HCT116 (cell line): Measurements from ENCODE around the gene GGNBP2. TPM values are rescaled to one million over a fixed set of nuclear protein-coding genes. Genes with fewer than 3 reads are reported as not detected.

Experiments used
- ATAC-seq: fragments of 200-7000 bp; cut with Tn5 transposase; 2 replicates; pipeline ENCODE4 v1.9.1; 2020; ENCODE audit warnings: mild to moderate bottlenecking, moderate library complexity
- BruUV-seq: library from RNA; stranded (reverse); fragments of 400-500 nt; replicated peaks from 2 replicates; lab custom pipeline; 2021; lab: Mats Ljungman, UMichigan
- CTCF ChIA-PET: fragments of 300-600 bp; sonication (Branson Sonifier 250); formaldehyde crosslinking; loops from one replicate; lab custom pipeline; 2021; ENCODE audit warnings: antibody characterized with exemption; lab: Charles Lee
- POLR2A ChIA-PET: fragments of 300-600, 350-600 bp; sonication (Branson Sonifier 250); formaldehyde crosslinking; loops from one replicate; lab custom pipeline; 2021; ENCODE audit warnings: antibody characterized with exemption; lab: Charles Lee
- RAD21 ChIA-PET, 2 experiments: fragments of 300-600 bp; sonication (Branson Sonifier 250); formaldehyde crosslinking; loops; one replicate each; lab custom pipeline; 2023; ENCODE audit warnings: low total read pairs in 2 of 2; ENCODE audit not compliant: uncharacterized antibody in 2 of 2, unreplicated experiment in 2 of 2, low non-redundant PET in 1 of 2; lab: Charles Lee
- DNase-seq: peaks from one replicate; pipeline ENCODE4 v3.0.0-alpha.2; 2010; ENCODE audit warnings: low read depth, low spot score
- H2AFZ ChIP-seq: fragments of 200-600 bp; shearing (Covaris generic), sonication (generic); 2 replicates; pipeline ENCODE4 v1.6.1; 2017; ENCODE audit warnings: low read depth, mixed run types, mixed read lengths, antibody characterized with exemption, low read length; ENCODE audit not compliant: poor library complexity, severe bottlenecking
- H3K27ac ChIP-seq: 2 replicates; pipeline ENCODE4 v1.5.1; 2012; ENCODE audit warnings: low read depth, low read length
- H3K27me3 ChIP-seq: fragments of 200-600 bp; sonication (generic); 2 replicates; pipeline ENCODE4 v1.6.1; 2016; ENCODE audit warnings: mixed run types, low read length, mixed read lengths; ENCODE audit not compliant: insufficient read depth
- H3K36me3 ChIP-seq, 2 experiments: fragments of 200-500 bp in 1 of 2; fragments of 200-600 bp in 1 of 2; sonication (Bioruptor generic) in 1 of 2; sonication (generic) in 1 of 2; 2 replicates each; pipeline versions ENCODE4 v1.5.1 to v1.6.1; 2014 to 2016; ENCODE audit warnings: low read length in 2 of 2, inconsistent platforms in 1 of 2, mixed read lengths in 1 of 2, mixed run types in 1 of 2; ENCODE audit not compliant: insufficient read depth in 2 of 2, control insufficient read depth in 1 of 2
- H3K4me1 ChIP-seq, 2 experiments: fragments of 200-600 bp in 1 of 2; sonication (generic) in 1 of 2; 2 replicates each; pipeline versions ENCODE4 v1.5.1 to v1.6.1; 2012 to 2017; ENCODE audit warnings: low read length in 2 of 2, inconsistent platforms in 1 of 2, mild to moderate bottlenecking in 1 of 2, mixed read lengths in 1 of 2, mixed run types in 1 of 2, moderate library complexity in 1 of 2; ENCODE audit not compliant: insufficient read depth in 2 of 2, control insufficient read depth in 1 of 2
- H3K4me2 ChIP-seq: fragments of 200-600 bp; sonication (generic); 2 replicates; pipeline ENCODE4 v1.6.1; 2017; ENCODE audit warnings: mixed run types, low read length, mixed read lengths
- H3K4me3 ChIP-seq, 2 experiments: fragments of 200-600 bp in 1 of 2; sonication (generic) in 1 of 2; replicated peaks in 1 of 2; 2 replicates each; pipeline ENCODE4 v1.5.1; 2011 to 2016; ENCODE audit warnings: low read length in 2 of 2, control low read depth in 1 of 2, low read depth in 1 of 2, mild to moderate bottlenecking in 1 of 2, mixed read lengths in 1 of 2, mixed run types in 1 of 2
- H3K79me2 ChIP-seq: fragments of 200-600 bp; sonication (generic); 2 replicates; pipeline ENCODE4 v1.6.1; 2017; ENCODE audit warnings: mild to moderate bottlenecking, mixed run types, low read length, moderate library complexity, mixed read lengths; ENCODE audit not compliant: insufficient read depth
- H3K9ac ChIP-seq: fragments of 200-600 bp; sonication (generic); 2 replicates; pipeline ENCODE4 v1.6.1; 2016; ENCODE audit warnings: low read length, mixed read lengths
- H3K9me2 ChIP-seq: fragments of 200-600 bp; sonication (generic), shearing (Covaris generic); 2 replicates; pipeline ENCODE4 v1.6.1; 2017; ENCODE audit warnings: mixed run types, mild to moderate bottlenecking, moderate library complexity; ENCODE audit not compliant: insufficient read depth
- H3K9me3 ChIP-seq, 2 experiments: fragments of 200-500 bp in 1 of 2; fragments of 200-600 bp in 1 of 2; sonication (Bioruptor generic) in 1 of 2; sonication (generic) in 1 of 2; 2 replicates each; pipeline ENCODE4 v1.6.1; 2014 to 2017; ENCODE audit warnings: low read length in 2 of 2, mixed read lengths in 2 of 2, inconsistent platforms in 1 of 2, low read depth in 1 of 2, mild to moderate bottlenecking in 1 of 2, mixed run types in 1 of 2, moderate library complexity in 1 of 2; ENCODE audit not compliant: control insufficient read depth in 1 of 2, insufficient read depth in 1 of 2
- H4K20me1 ChIP-seq: fragments of 200-600 bp; sonication (generic), shearing (Covaris generic); 2 replicates; pipeline ENCODE4 v1.6.1; 2017; ENCODE audit warnings: mixed run types, mild to moderate bottlenecking, moderate library complexity; ENCODE audit not compliant: insufficient read depth
- CBX3 ChIP-seq: IDR thresholded peaks from 2 replicates; pipeline ENCODE4 v1.6.1; 2012; ENCODE audit warnings: low read depth
- CEBPB ChIP-seq: IDR thresholded peaks from 2 replicates; pipeline ENCODE4 v1.6.1; 2012; ENCODE audit warnings: low read depth
- EZH2 ChIP-seq: fragments of 200-600 bp; sonication (generic); IDR thresholded peaks from 2 replicates; pipeline ENCODE4 v1.6.1; 2017; ENCODE audit warnings: antibody characterized with exemption, mixed run types
- JUND ChIP-seq: IDR thresholded peaks from 2 replicates; pipeline ENCODE4 v1.6.1; 2012
- MAX ChIP-seq: IDR thresholded peaks from 2 replicates; pipeline ENCODE4 v1.6.1; 2012
- POLR2AphosphoS5 ChIP-seq: IDR thresholded peaks from 2 replicates; pipeline ENCODE4 v1.6.1; 2011; ENCODE audit warnings: mild to moderate bottlenecking, low read depth, low read length, moderate library complexity
- RAD21 ChIP-seq: IDR thresholded peaks from 2 replicates; pipeline ENCODE4 v1.6.1; 2012; ENCODE audit warnings: low read depth, mild to moderate bottlenecking
- REST ChIP-seq: IDR thresholded peaks from 2 replicates; pipeline ENCODE4 v1.6.1; 2012; ENCODE audit warnings: low read depth
- SP1 ChIP-seq: IDR thresholded peaks from 2 replicates; pipeline ENCODE4 v1.6.1; 2012; ENCODE audit warnings: low read depth
- SRF ChIP-seq: IDR thresholded peaks from 2 replicates; pipeline ENCODE4 v1.6.1; 2012; ENCODE audit warnings: low read depth
- TCF7L2 ChIP-seq: IDR thresholded peaks from 2 replicates; pipeline ENCODE4 v1.7.0; 2011; ENCODE audit warnings: borderline replicate concordance, inconsistent platforms; ENCODE audit not compliant: insufficient read depth, insufficient read length; ENCODE audit errors: extremely low read depth
- YY1 ChIP-seq: IDR thresholded peaks from 2 replicates; pipeline ENCODE4 v1.6.1; 2011; ENCODE audit warnings: low read length, low read depth, moderate library complexity, mild to moderate bottlenecking; ENCODE audit not compliant: insufficient replicate concordance; ENCODE audit errors: extremely low read depth
- ZFX ChIP-seq: fragments of 450-650 bp; IDR thresholded peaks from 2 replicates; pipeline ENCODE4 v1.6.1; 2017
- intact Hi-C: fragments of 100-400 bp; cut with micrococcal nuclease; formaldehyde crosslinking; loops from 2 replicates; pipeline ENCODE4 v1.10.0; 2022
- total RNA-seq: library from RNA; stranded (reverse); gene quantifications from one replicate; pipeline ENCODE4 v1.2.1, GENCODE V29; 2021; ENCODE audit not compliant: unreplicated experiment

The GGNBP2 gene
- total RNA-seq, 1 experiment from 2014 or later: 58.2 TPM

- H3K27me3 ChIP-seq: no peaks in the 10 kb centered on the region
- peaks cover 9 to 26% of the 10 kb centered on the region in 2 experiments for H3K4me1 ChIP-seq
- no peaks in the 10 kb centered on the region for H4K20me1 ChIP-seq
- H3K36me3 ChIP-seq: peaks cover 0 to 14% of the 10 kb centered on the region in 2 experiments; a peak in 2 of 4 replicates
- no peak overlapping the region for H3K4me2 ChIP-seq
- POLR2A ChIA-PET: no interaction called here
- H3K9ac ChIP-seq: no peak overlapping the region
- H2AFZ ChIP-seq: no peak overlapping the region
- intact Hi-C loops: no loop called here
- BruUV-seq: no TSS peak
- TF ChIP-seq SRF (no peak), CEBPB (no peak)
- TF ChIP-seq, all 23 proteins: peak for 0
- H3K4me3 ChIP-seq: no peak overlapping the region
- H3K9me3 ChIP-seq: no peaks in the 10 kb centered on the region
- H3K9me2 ChIP-seq: no peaks in the 10 kb centered on the region
- peaks cover 33% of the 10 kb centered on the region for H3K79me2 ChIP-seq
- RAD21 ChIA-PET: no interaction called here
- CTCF ChIA-PET: no interaction called here
- DNase-seq (no peak), ATAC-seq (no peak)
- no peak overlapping the region for H3K27ac ChIP-seq
Observed at GRCh38 chr17:36597866-36598777, 53.4 kb downstream of the GGNBP2 start.

GRCh38 chr17:36598951-36599401 is 54.3 kb downstream of the GGNBP2 start:
- no peak overlapping the region for H3K9ac ChIP-seq
- RAD21 ChIA-PET: no interaction called here
- no peak for ATAC-seq

More at GRCh38 chr17:36598951-36599401, 54.3 kb downstream of the GGNBP2 start:
- CTCF ChIA-PET: no interaction called here
- H3K4me2 ChIP-seq: no peak overlapping the region
- no peak overlapping the region for H2AFZ ChIP-seq
- H4K20me1 ChIP-seq: no peaks in the 10 kb centered on the region
- peaks cover 0 to 18% of the 10 kb centered on the region in 2 experiments; a peak in 2 of 4 replicates for H3K36me3 ChIP-seq
- H3K27me3 ChIP-seq: no peaks in the 10 kb centered on the region
- no peaks in the 10 kb centered on the region for H3K9me2 ChIP-seq
- POLR2A ChIA-PET: no interaction called here
- H3K9me3 ChIP-seq: no peaks in the 10 kb centered on the region
- no peak overlapping the region; the same call in 1 of the 2 replicates for H3K27ac ChIP-seq
- H3K4me1 ChIP-seq: peaks cover 5 to 22% of the 10 kb centered on the region in 2 experiments; a peak in 3 of 4 replicates
- peaks cover 33% of the 10 kb centered on the region for H3K79me2 ChIP-seq
- no TSS peak for BruUV-seq
- intact Hi-C loops: no loop called here
- DNase-seq: no peak
- TF ChIP-seq EZH2 (no peak), REST (no peak), ZFX (no peak), POLR2AphosphoS5 (no peak), SRF (no peak), MAX (no peak), JUND (no peak), CBX3 (no peak), TCF7L2 (no peak), SP1 (no peak), RAD21 (no peak), YY1 (no peak)
- TF ChIP-seq, all 23 proteins: peak for 0
- no peak overlapping the region for H3K4me3 ChIP-seq
